HepG2 (cell line): ENCODE measurements around the gene KDM7A. TPM values are rescaled to one million over a fixed set of nuclear protein-coding genes. Genes with fewer than 3 reads are reported as not detected.

ENCODE experiments used
- ARNT2 ChIP-seq: sonication (generic); formaldehyde crosslinking; IDR thresholded peaks from 2 replicates; pipeline ENCODE4 v1.8.0; 2022; ENCODE audit warnings: mild to moderate bottlenecking, low read depth, missing genetic modification reagents, moderate library complexity
- EED ChIP-seq: sonication (generic); formaldehyde crosslinking; IDR thresholded peaks from 2 replicates; pipeline ENCODE4 v1.5.0; 2020; ENCODE audit warnings: mild to moderate bottlenecking, missing genetic modification reagents
- GABPA ChIP-seq, 2 experiments: IDR thresholded peaks; 2 replicates each; pipeline ENCODE4 v1.6.1; 2011 to 2016; ENCODE audit warnings: low read depth in 2 of 2, low read length in 1 of 2, missing biosample characterization in 1 of 2, missing genetic modification characterization in 1 of 2
- HDAC1 ChIP-seq: sonication (generic); formaldehyde crosslinking; IDR thresholded peaks from 2 replicates; pipeline ENCODE4 v1.5.1; 2020; ENCODE audit warnings: mild to moderate bottlenecking, missing genetic modification reagents
- KDM4B ChIP-seq: sonication (generic); formaldehyde crosslinking; IDR thresholded peaks from 2 replicates; pipeline ENCODE4 v1.4.0; 2020; ENCODE audit warnings: missing genetic modification reagents
- MBNL3 ChIP-seq: fragments of 250-450 bp; sonication (Bioruptor Pico); conservative IDR thresholded peaks from 2 replicates; pipeline ENCODE4 v1.8.0; 2022; ENCODE audit warnings: mild to moderate bottlenecking, inconsistent platforms
- MTA3 ChIP-seq: sonication (generic); formaldehyde crosslinking; IDR thresholded peaks from 2 replicates; pipeline ENCODE4 v1.4.0; 2020; ENCODE audit warnings: missing genetic modification reagents
- NR2F1 ChIP-seq, 2 experiments: fragments of 450-650 bp in 1 of 2; formaldehyde crosslinking in 1 of 2; IDR thresholded peaks; 2 replicates each; pipeline versions ENCODE4 v1.5.0 to v1.6.1; 2016 to 2020; ENCODE audit warnings: mild to moderate bottlenecking in 1 of 2, missing compliant biosample characterization in 1 of 2, missing genetic modification reagents in 1 of 2, moderate library complexity in 1 of 2
- NRL ChIP-seq: sonication (generic); formaldehyde crosslinking; IDR thresholded peaks from 2 replicates; pipeline ENCODE4 v1.5.0; 2020; ENCODE audit warnings: missing genetic modification reagents, mild to moderate bottlenecking, moderate library complexity, borderline replicate concordance
- POLR2G ChIP-seq: fragments of 200-400 bp; formaldehyde crosslinking; IDR thresholded peaks from 2 replicates; pipeline ENCODE4 v1.6.1; 2018; ENCODE audit warnings: mild to moderate bottlenecking, low read depth, low read length, moderate library complexity
- RBM39 ChIP-seq: fragments of 200-400 bp; formaldehyde crosslinking; IDR thresholded peaks from one replicate; pipeline ENCODE4 v1.6.1; 2018; ENCODE audit warnings: antibody characterized with exemption, mild to moderate bottlenecking, low read depth, low read length; ENCODE audit not compliant: poor library complexity, severe bottlenecking
- RFXANK ChIP-seq: IDR thresholded peaks from 2 replicates; pipeline ENCODE4 v1.6.1; 2016
- SALL2 ChIP-seq: sonication (generic); formaldehyde crosslinking; IDR thresholded peaks from 2 replicates; pipeline ENCODE4 v1.8.1; 2023; ENCODE audit warnings: mild to moderate bottlenecking, missing genetic modification reagents, inconsistent platforms
- SAP130 ChIP-seq: IDR thresholded peaks from 2 replicates; pipeline ENCODE4 v1.6.1; 2016; ENCODE audit warnings: low read depth
- SNAPC2 ChIP-seq: sonication (generic); formaldehyde crosslinking; IDR thresholded peaks from 2 replicates; pipeline ENCODE4 v1.8.1; 2022; ENCODE audit warnings: mild to moderate bottlenecking, missing genetic modification reagents
- TCF7 ChIP-seq: sonication (generic); IDR thresholded peaks from 2 replicates; pipeline ENCODE4 v1.6.1; 2016; ENCODE audit warnings: antibody characterized with exemption, low read depth
- ZC3H4 ChIP-seq: sonication (generic); formaldehyde crosslinking; IDR thresholded peaks from 2 replicates; pipeline ENCODE4 v1.4.0; 2020; ENCODE audit warnings: missing genetic modification reagents, borderline replicate concordance
- ZFP1 ChIP-seq: IDR thresholded peaks from 2 replicates; pipeline ENCODE4 v1.6.1; 2016
- ZFP37 ChIP-seq: sonication (generic); formaldehyde crosslinking; IDR thresholded peaks from 2 replicates; pipeline ENCODE4 v1.4.0; 2020; ENCODE audit warnings: missing genetic modification reagents, borderline replicate concordance
- ZNF337 ChIP-seq: sonication (generic); formaldehyde crosslinking; IDR thresholded peaks from 2 replicates; pipeline ENCODE4 v1.5.1; 2020; ENCODE audit warnings: missing genetic modification reagents, low read depth, mild to moderate bottlenecking, borderline replicate concordance
- ZNF616 ChIP-seq: sonication (generic); formaldehyde crosslinking; IDR thresholded peaks from 2 replicates; pipeline ENCODE4 v1.5.0; 2020; ENCODE audit warnings: low read depth, mild to moderate bottlenecking, missing genetic modification reagents
- ZNF775 ChIP-seq: sonication (generic); formaldehyde crosslinking; IDR thresholded peaks from 2 replicates; pipeline ENCODE4 v1.4.0; 2020; ENCODE audit warnings: missing genetic modification reagents, mild to moderate bottlenecking, moderate library complexity, borderline replicate concordance
- polyA plus RNA-seq, 8 experiments: library from polyadenylated mRNA; depleted of rRNA in 3 of 8; stranded (reverse) in 7 of 8; unstranded in 1 of 8; fragments of >200 nt; fragmentation: Illumina TruSeq in 4 of 8; extraction: Trizol in 4 of 8; gene quantifications; 2 replicates each; pipeline versions ENCODE4 v1.2.1 to v1.2.3, GENCODE V29; 2011 to 2016; ENCODE audit warnings: low read depth in 4 of 8, missing spikeins in 1 of 8, mixed read lengths in 1 of 8; ENCODE audit not compliant: insufficient read depth in 1 of 8
- total RNA-seq, 5 experiments: library from RNA; depleted of rRNA; stranded (reverse); fragments of >200 nt; fragmentation: Illumina TruSeq; extraction: Trizol; gene quantifications; 2 replicates each; pipeline ENCODE4 v1.2.3, GENCODE V29; 2016; ENCODE audit warnings: low read depth in 1 of 5
- TF ChIP-seq, protein P1 (sequence below): IDR thresholded peaks from 2 replicates; pipeline ENCODE4 v1.6.1; 2016; ENCODE audit warnings: control low read depth
- TF ChIP-seq, protein P2 (sequence below): sonication (generic); formaldehyde crosslinking; IDR thresholded peaks from 2 replicates; pipeline ENCODE4 v1.8.0; 2022; ENCODE audit warnings: low read depth, missing genetic modification reagents
- TF ChIP-seq, protein P3 (sequence below): IDR thresholded peaks from 2 replicates; pipeline ENCODE4 v1.6.1; 2016; ENCODE audit warnings: missing genetic modification reagents, missing compliant biosample characterization
- TF ChIP-seq, protein P4 (sequence below): sonication (generic); formaldehyde crosslinking; IDR thresholded peaks from 2 replicates; pipeline ENCODE4 v1.4.0; 2020; ENCODE audit warnings: missing genetic modification reagents

KDM7A gene
- total and polyA plus RNA-seq, 2 of the 13 experiments (the other 11 are each of a cell fraction or from before 2014, with no cell fraction given): 10.8 to 16.8 TPM

DNA sequence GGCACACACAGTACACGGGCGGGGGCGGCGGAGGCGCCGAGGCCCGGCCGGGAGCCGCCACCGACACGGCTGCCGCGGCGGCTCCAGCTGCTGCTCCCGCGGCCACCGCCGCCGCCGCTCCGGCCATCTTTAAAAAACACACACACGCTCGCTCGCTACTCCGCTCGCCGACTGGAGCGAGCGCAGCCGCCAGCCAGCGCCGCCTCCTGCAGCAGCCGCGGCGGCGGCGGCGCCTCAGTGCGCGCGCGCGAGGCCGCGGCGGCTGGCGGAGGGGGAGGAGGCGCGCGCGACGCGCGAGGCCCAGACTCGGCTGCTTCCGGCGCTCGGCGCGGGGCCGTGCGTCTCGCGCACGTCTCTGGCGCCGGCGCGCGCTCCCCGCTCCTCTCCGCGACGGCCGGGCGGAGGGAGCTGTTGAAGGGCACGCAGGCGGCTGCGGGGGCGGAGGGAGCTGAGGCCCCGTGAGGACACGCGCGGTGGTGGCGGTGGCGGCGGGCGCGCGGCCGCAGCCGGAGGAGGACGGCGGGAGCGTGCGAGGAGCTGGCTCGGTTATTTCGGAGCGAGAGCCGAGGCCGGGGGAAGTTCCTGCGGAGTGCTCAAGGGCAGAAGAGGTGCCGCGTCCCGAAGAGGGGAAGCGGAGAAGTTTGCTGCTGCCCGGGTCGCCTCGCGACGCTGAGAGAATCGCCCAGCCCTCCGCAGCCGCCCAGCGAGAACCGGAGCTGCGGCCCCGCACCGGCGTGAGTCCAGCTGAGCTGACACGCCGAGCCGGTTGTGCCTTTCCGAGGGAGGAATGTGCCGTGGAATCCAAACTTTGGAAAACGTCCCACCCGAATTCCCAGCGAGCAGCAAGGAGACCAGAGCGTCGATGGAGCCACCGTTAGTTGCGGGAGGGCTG lies at the start of gene KDM7A (continued):
- TF ChIP-seq MBNL3 (CRISPR knock-in tag) (no peak), ZNF775 (CRISPR knock-in tag) (no peak), SALL2 (peak; percentile 76; the same call in 1 of the 2 replicates), NRL (CRISPR knock-in tag) (peak; percentile 79), ZNF337 (CRISPR knock-in tag) (no peak), ZFP1 (CRISPR knock-in tag) (no peak), MTA3 (CRISPR knock-in tag) (no peak), SNAPC2 (peak; percentile 85), RFXANK (0 out of 2 replicates have a peak, but pooled peaks have one; percentile 72), EED (CRISPR knock-in tag) (0 out of 2 replicates have a peak, but pooled peaks have one; percentile 67), ZFP37 (CRISPR knock-in tag) (peak; percentile 74; the same call in 1 of the 2 replicates), TCF7 (no peak), HDAC1 (peak; percentile 57; the same call in 1 of the 2 replicates), KDM4B (CRISPR knock-in tag) (no peak), ZC3H4 (CRISPR knock-in tag) (no peak), GABPA (IDR thresholded peaks at IDR 0.05; ENCODE audit: low read depth, low read length) (no peak), GABPA (CRISPR knock-in tag; IDR thresholded peaks at IDR 0.05; ENCODE audit: low read depth) (no peak), ZNF616 (CRISPR knock-in tag) (peak; percentile 26; the same call in 1 of the 2 replicates), RBM39 (peak; percentile 26), SAP130 (CRISPR knock-in tag) (peak; percentile 76), POLR2G (peak; percentile 90), ARNT2 (CRISPR knock-in tag) (peak; percentile 96), NR2F1 (CRISPR knock-in tag; IDR thresholded peaks at IDR 0.05) (no peak)
- TF ChIP-seq, protein P1, sequence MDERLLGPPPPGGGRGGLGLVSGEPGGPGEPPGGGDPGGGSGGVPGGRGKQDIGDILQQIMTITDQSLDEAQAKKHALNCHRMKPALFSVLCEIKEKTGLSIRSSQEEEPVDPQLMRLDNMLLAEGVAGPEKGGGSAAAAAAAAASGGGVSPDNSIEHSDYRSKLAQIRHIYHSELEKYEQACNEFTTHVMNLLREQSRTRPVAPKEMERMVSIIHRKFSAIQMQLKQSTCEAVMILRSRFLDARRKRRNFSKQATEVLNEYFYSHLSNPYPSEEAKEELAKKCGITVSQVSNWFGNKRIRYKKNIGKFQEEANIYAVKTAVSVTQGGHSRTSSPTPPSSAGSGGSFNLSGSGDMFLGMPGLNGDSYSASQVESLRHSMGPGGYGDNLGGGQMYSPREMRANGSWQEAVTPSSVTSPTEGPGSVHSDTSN (CRISPR knock-in tag): no peak
- TF ChIP-seq, protein P2, sequence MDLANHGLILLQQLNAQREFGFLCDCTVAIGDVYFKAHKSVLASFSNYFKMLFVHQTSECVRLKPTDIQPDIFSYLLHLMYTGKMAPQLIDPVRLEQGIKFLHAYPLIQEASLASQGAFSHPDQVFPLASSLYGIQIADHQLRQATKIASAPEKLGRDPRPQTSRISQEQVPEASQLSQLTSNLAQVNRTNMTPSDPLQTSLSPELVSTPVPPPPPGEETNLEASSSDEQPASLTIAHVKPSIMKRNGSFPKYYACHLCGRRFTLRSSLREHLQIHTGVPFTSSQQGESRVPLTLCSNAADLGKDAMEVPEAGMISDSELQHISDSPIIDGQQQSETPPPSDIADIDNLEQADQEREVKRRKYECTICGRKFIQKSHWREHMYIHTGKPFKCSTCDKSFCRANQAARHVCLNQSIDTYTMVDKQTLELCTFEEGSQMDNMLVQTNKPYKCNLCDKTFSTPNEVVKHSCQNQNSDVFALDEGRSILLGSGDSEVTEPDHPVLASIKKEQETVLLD (CRISPR knock-in tag): peak; percentile 86
- TF ChIP-seq, protein P3, sequence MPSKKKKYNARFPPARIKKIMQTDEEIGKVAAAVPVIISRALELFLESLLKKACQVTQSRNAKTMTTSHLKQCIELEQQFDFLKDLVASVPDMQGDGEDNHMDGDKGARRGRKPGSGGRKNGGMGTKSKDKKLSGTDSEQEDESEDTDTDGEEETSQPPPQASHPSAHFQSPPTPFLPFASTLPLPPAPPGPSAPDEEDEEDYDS (CRISPR knock-in tag): peak; percentile 31; the same call in 1 of the 2 replicates
- TF ChIP-seq, protein P4, sequence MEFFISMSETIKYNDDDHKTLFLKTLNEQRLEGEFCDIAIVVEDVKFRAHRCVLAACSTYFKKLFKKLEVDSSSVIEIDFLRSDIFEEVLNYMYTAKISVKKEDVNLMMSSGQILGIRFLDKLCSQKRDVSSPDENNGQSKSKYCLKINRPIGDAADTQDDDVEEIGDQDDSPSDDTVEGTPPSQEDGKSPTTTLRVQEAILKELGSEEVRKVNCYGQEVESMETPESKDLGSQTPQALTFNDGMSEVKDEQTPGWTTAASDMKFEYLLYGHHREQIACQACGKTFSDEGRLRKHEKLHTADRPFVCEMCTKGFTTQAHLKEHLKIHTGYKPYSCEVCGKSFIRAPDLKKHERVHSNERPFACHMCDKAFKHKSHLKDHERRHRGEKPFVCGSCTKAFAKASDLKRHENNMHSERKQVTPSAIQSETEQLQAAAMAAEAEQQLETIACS (CRISPR knock-in tag): peak; percentile 97
